Fibroblast of the aortic adventitia (primary cell): ENCODE data around the gene CCDC85A. TPM values are rescaled to one million over a fixed set of nuclear protein-coding genes. Genes with fewer than 3 reads are reported as not detected.
A peak's percentile ranks its signal among the peaks of the same experiment; 100 is the strongest.

Experiments
- DNase-seq: peaks from one replicate; pipeline ENCODE4 v3.0.0-alpha.2; 2010; ENCODE audit warnings: low read depth
- H3K4me3 ChIP-seq: 2 replicates; pipeline ENCODE4 v1.5.1; 2011; ENCODE audit warnings: low read depth, mild to moderate bottlenecking, control low read depth, low read length, moderate library complexity
- total RNA-seq: library from RNA; depleted of rRNA; stranded (reverse); fragments of >200 nt; gene quantifications from 2 replicates; pipeline ENCODE4 v1.2.3, GENCODE V29; 2012; ENCODE audit warnings: low replicate concordance
- TF ChIP-seq, protein P1 (sequence below): IDR thresholded peaks from 2 replicates; pipeline ENCODE4 v1.5.1; 2011; ENCODE audit warnings: mild to moderate bottlenecking, low read length, control low read depth, inconsistent platforms; ENCODE audit not compliant: insufficient read depth

CCDC85A gene
- total RNA-seq, 1 donor: 0.45 TPM

DNA sequence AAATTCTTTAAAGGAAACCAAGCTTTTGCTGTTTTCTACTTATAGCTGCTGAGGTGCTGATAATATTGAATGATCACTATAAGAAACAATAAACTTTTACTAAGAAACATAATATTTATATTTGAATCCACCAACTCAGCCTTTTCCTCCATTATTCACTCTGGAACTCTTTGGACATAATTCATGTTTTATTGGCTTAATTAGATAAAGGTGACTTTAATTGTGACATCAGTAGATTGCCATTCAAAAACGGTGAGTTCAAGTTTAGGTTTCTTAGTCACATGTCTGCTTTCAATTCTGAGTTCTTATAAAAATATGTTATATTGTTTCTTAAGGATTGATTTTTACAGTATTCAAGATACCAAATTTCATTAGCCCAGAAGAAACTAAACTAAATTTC lies 24.0 kb downstream of the CCDC85A start:
- no peak for DNase-seq

DNA sequence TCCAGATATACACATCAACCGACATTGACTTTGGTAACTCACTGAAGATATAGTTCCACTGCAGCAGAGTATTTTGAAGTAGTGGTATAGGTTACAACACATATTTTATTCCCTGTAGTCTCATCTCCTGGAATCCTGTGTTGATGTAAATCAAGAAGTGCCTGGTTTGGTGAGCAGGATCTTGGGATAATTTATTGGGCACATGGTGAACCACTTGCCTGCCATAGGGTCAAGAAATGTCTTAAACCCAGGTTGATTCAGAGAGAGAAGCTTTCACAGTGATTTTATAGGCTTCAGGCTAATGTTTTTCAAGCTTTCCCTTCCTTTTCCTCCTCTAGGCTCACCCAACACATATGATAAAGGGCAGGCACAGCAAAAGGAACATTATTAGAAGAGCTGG lies 24.6 kb downstream of the CCDC85A start:
- TF ChIP-seq, protein P1, sequence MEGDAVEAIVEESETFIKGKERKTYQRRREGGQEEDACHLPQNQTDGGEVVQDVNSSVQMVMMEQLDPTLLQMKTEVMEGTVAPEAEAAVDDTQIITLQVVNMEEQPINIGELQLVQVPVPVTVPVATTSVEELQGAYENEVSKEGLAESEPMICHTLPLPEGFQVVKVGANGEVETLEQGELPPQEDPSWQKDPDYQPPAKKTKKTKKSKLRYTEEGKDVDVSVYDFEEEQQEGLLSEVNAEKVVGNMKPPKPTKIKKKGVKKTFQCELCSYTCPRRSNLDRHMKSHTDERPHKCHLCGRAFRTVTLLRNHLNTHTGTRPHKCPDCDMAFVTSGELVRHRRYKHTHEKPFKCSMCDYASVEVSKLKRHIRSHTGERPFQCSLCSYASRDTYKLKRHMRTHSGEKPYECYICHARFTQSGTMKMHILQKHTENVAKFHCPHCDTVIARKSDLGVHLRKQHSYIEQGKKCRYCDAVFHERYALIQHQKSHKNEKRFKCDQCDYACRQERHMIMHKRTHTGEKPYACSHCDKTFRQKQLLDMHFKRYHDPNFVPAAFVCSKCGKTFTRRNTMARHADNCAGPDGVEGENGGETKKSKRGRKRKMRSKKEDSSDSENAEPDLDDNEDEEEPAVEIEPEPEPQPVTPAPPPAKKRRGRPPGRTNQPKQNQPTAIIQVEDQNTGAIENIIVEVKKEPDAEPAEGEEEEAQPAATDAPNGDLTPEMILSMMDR: no peak
- DNase-seq: no peak
- H3K4me3 ChIP-seq: no peak overlapping the region

More for the DNA sequence above, 24.0 kb downstream of the CCDC85A start:
- H3K4me3 ChIP-seq: no peak overlapping the region
- TF ChIP-seq, protein P1: no peak

- TF ChIP-seq, protein P1: no peak
- DNase-seq: no peak
- no peak overlapping the region for H3K4me3 ChIP-seq
Measured at GRCh38 chr2:56209701-56210100, 25.9 kb downstream of the CCDC85A start.

DNA sequence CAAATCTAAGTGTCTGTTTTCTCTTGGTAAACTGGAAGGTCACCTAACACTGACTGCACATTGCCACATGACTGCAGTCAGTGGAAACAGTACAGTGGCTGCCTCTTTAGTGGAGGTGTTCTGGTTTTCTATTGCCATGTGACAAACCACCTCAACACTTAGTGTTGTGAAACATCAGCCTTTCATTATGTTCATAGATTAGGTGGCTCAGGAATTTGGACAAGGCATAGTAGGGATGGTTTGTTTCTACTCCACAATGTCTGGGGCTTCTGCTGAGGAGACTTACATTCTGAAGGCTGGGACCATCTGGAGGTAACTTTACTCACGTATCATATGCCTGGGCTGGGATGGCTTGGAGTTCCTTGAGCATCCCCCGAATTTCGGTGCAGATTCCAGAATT lies 26.5 kb downstream of the CCDC85A start:
- TF ChIP-seq, protein P1: no peak
- no peak for DNase-seq
- no peak overlapping the region for H3K4me3 ChIP-seq

GRCh38 chr2:56211048-56211447 lies 27.3 kb downstream of the CCDC85A start:
- no peak overlapping the region for H3K4me3 ChIP-seq
- peak; percentile 30 for DNase-seq
- TF ChIP-seq, protein P1: no peak

DNA sequence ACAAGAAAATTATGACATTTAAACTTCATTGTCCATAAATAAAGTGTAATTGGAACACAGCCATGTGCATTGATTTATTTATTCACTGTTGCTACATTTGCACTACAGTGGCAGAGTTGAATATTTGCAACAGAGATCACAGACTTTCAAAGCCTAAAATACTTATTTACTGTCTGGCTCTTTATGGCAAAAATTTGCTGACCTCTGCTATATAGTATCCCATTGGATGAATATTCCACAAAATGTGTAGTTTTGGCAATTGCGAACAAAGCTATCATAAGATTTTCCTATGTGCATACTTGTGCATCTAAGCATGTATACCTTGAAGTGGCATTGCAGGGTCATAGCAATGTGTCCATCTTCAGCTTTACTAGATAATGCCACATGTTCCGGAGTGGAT lies 32.1 kb downstream of the CCDC85A start:
- H3K4me3 ChIP-seq: no peak overlapping the region
- TF ChIP-seq, protein P1: no peak
- no peak for DNase-seq

- no peak overlapping the region for H3K4me3 ChIP-seq
- TF ChIP-seq, protein P1: no peak
- DNase-seq: no peak
Measured at GRCh38 chr2:56217106-56217505, 33.3 kb downstream of the CCDC85A start.
